HG02763 (cell line): ENCODE measurements around the gene PRKAB2.
"Not testable (repeated sequence)": the region's sequence is repeated elsewhere in the genome, so short reads cannot be mapped to it uniquely, and the experiment has no call there.

ENCODE experiments used
- ATAC-seq: cut with Tn5 transposase; IDR thresholded peaks from one replicate; pipeline ENCODE4 v1.9.1; 2021; ENCODE audit warnings: mild to moderate bottlenecking, moderate library complexity; ENCODE audit not compliant: unreplicated experiment

Gene PRKAB2, protein sequence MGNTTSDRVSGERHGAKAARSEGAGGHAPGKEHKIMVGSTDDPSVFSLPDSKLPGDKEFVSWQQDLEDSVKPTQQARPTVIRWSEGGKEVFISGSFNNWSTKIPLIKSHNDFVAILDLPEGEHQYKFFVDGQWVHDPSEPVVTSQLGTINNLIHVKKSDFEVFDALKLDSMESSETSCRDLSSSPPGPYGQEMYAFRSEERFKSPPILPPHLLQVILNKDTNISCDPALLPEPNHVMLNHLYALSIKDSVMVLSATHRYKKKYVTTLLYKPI

GRCh38 chr1:147172168-147173016 is at the start of gene PRKAB2:
Gene PRKAB2, minus strand, starts transcription at chr1:147172470. Its CDS starts 326 bp downstream, at chr1:147172144.
- peak; percentile 85 for ATAC-seq

GRCh38 chr1:147218606-147219005 is 46.3 kb upstream of the PRKAB2 start:
- ATAC-seq, result no peak

DNA sequence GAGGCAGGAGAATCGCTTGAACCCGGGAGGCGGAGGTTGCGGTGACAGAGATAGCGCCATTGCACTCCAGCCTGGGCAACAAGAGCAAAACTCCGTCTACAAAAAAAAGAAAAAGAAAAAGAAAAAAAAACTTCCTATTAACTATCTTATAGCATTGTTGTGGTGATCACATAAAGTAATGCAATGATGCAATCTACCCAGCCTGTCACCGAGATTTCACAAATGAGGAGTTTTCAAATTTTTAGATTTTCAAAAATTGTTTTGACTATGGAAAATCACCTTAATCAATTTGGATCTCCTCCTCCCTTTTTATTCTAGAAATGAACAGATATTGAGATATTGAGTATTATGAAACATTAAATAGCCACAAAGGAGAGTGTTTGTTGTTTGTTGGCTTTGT is 44.9 kb upstream of the PRKAB2 start:
- no peak for ATAC-seq

GRCh38 chr1:147216124-147216523 is 43.9 kb upstream of the PRKAB2 start:
- no peak for ATAC-seq

DNA sequence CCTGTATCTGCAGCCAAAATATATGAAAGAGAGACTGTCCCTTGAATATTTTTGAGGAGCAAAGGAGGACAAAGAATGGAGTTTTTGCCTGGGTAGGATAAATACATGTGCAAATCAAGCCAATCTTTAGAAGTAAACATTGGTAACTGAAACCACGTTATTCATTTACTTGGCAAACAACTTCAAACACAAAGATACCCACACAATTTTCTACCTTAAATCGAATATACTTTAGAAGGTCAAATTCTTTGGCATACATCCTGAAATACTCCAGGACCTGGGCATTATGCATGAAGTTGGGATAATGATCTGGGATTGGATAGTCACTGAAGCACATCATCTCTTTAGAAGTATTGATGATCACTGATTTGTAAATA is 43.3 kb upstream of the PRKAB2 start:
- ATAC-seq, result no peak

DNA sequence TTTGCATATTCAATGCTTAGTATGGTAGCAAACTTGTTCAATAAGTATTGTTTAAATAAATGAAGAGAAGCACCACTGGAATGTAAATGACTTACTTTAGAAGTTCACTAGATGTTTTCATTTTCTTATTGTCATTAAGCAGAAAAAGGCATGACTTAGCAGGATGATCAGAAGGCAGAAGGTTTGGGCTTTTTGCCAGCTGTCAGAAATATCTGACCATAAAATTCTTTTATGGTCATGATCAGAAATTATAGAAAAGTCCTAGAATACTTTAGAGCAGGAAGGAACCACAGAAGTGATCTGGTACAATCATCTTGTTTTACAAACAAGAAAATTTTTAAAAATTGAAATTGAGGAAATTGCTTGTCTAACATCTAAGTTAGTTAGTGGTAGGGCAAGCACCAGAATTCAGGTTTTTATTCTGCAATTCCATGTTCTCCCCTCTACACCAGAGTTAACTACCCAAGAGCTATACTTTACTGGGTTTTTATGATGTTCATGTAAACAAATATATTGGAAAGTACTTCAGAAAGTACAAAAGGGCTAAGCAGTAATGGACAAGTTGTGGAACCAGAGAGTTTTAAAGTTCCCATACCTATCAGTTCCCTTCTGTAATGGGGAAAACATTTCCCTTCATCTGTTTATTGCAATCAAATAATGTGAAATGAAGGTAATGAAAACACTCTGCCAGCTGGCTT is 42.7 kb upstream of the PRKAB2 start:
- ATAC-seq, result no peak

DNA sequence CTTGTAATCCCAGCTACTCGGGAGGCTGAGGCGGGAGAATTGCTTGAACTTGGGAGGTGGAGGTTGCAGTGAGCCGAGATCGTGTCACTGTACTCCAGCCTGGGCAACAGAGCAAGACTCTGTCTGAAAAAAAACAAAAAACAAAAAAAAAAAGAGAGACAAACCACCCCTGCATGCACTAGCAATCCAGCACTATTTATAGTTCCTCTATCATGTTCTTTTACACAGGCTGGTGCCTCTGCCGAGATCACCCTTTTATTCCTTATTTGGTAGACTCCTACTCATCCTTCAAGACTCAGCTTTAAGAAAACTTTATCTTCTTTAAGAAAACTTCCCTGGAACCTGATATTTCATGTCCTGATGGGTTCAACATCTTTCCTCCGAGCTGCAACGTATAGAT is 42.1 kb upstream of the PRKAB2 start:
- ATAC-seq, result no peak

GRCh38 chr1:147213271-147213670 is 41.0 kb upstream of the PRKAB2 start:
- no peak for ATAC-seq

DNA sequence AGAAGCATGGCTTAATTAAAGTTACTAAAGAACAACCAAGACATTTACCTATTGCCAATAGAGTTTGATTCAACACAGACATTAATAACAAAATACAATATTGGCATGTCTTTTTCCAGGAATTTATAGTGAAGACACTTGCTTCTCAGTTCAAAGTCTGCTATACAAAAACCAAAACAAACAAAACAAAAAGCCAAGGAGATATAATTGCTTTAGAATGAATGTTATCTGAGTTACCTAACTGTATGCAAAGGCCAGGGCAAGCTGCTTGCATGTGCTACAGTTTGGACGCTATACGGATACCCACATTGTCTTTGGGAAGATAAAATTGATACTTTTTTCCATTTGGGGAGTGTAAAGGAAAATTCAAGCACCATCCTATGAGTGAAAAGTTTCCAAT is 39.3 kb upstream of the PRKAB2 start:
- ATAC-seq, result no peak

DNA sequence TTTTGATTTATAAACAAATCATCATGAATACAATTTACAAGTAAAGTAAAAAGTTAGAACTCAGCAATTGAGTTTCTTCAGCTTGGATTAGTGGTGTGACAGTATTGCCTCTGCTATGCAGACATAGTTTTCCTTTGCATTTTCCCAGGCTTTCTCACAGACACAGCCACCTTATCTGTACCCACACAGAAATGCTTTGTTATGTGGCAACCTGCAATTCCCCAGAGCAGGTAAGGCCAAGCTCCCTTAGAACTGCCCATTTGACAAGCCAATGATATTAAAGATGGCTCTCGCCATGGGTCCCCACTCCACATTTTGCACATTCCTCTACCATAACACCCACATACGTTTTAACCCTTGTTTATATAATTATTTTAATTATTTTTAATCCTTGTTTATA is 38.7 kb upstream of the PRKAB2 start:
- no peak for ATAC-seq

GRCh38 chr1:147209825-147210821 is 37.9 kb upstream of the PRKAB2 start:
- ATAC-seq, result no peak

GRCh38 chr1:147208619-147209018 is 36.3 kb upstream of the PRKAB2 start:
- ATAC-seq, result no peak

DNA sequence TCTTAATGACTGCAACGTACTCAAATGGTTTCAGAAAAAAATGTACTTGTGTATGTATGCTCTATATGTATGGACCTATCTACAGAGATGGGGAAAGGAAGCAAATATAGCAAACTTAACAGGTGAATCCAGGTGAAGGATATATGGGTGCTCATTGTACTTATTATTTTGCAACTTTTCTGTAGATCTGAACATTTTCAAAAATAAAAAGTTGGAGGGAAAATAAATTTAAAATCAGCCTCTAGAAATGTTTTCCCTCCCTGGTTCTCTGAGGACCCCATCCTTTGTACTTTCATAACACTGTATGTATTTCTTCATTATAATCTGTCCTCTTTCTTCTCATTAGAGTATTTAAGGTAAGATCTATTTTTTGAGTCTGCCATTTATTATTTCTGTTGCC is 34.9 kb upstream of the PRKAB2 start:
- ATAC-seq, result no peak

DNA sequence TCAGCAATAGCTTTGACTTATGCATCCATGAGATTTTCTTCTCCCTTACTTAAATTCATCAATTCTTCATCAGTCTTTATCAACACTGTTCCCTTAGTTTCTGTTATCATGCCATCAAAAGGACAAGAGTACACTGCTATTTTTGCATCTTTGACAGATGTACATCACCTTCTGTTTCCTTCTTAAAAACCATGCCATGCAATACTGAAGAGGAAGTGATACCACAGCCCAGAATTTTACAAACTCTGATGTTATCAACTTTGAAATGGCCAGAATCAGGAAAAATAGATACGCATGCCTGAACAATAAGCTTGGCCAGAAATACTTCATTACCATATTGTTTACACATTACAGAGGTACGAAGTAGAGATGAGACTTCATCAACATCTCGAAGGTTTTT is 31.8 kb upstream of the PRKAB2 start:
- ATAC-seq, result no peak

GRCh38 chr1:147202576-147202975 is 30.3 kb upstream of the PRKAB2 start:
- ATAC-seq, result no peak

- no peak for ATAC-seq
Measured at GRCh38 chr1:147201786-147202185, 29.5 kb upstream of the PRKAB2 start.

DNA sequence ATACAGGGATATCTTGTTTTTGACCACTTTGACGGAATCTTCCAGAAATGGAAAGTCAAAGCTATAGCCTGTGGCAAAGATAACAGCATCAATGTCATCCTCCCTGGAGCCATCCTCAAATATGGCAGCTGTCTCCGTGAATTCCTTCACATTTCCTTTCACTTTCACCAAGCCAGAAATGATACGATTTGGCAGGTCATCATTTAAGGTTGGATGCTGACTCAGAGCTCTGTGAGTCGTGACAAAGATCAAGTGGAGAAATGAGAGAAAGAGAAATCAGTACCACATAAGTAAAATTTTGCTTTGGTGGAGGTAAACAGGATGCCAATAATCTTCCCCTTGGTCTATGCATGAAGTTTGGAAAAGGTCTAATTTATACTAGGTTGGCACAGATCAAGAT is 29.0 kb upstream of the PRKAB2 start:
- no peak for ATAC-seq

DNA sequence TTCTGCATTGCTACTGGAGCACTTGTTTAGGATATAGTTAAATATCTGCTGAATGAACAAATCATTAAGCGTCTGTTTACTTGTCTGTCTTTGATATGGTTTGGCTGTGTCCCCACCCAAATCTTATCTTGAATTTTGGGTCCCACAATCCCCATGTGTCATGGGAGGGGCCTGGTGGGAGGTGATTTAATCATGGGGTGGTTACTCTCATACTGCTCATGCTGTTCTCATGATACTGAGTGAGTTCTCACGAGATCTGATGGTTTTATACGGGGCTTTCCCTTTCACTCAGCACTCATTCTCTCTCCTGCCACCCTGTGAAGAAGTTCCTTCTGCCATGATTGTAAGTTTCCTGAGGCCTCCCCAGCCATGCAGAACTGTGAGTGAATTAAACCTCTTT is 25.1 kb upstream of the PRKAB2 start:
- not testable (repeated sequence) for ATAC-seq

DNA sequence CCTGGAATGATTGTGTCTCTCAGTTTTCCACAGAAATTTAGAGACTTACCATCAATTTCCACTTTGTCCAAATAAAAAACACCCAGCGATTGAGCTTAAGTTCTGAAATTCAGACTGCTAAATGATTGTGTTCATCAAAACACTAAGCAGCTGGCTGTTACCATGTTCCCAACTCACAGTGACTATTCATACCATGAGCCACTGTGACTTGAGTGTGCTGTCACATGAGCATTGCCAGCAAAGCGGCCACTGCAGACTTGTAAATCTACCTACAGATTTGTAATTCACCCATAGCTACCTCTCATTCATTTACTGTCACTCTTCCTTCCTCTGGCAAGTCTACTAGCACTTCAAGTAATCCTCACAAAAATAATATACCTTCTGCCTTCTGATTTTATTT is 17.2 kb upstream of the PRKAB2 start:
- ATAC-seq, result no peak

DNA sequence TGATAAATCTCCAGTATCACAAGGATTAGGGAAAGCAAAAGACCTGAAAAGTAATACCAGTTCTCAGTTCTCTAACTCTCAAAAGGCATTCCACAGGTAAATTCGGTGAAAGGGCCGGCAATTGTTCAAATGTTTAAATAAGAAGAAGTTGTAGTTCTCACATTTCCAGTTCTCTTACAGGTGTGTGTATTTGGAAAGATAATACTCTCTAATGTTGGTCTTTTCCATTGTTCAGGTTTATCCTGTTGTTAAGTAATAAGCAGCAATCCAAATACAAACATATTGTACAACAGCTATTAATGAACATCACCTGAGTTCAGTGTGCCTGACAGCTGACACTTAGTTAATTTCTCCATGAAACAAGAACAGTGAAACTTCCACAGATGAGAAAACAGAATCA is 13.2 kb upstream of the PRKAB2 start:
- no peak for ATAC-seq
